GM12878 (cell line): ENCODE measurements around the gene LIMD2. TPM values are rescaled to one million over a fixed set of nuclear protein-coding genes. Genes with fewer than 3 reads are reported as not detected.

Experiments used
- ATAC-seq: fragments of 200-7000 bp; cut with Tn5 transposase; 3 replicates; pipeline ENCODE4 v1.9.1; 2020; ENCODE audit warnings: mild to moderate bottlenecking, moderate library complexity
- BruUV-seq: library from RNA; stranded (reverse); fragments of 400-500 nt; replicated peaks from 2 replicates; lab custom pipeline; 2021; lab: Mats Ljungman, UMichigan
- CTCF ChIA-PET: fragments of 300-600 bp; sonication (Branson Sonifier 250); formaldehyde crosslinking; extraction: SDS; loops from one replicate; lab custom pipeline; 2021; ENCODE audit warnings: inconsistent platforms; lab: Yijun Ruan, JAX
- POLR2A ChIA-PET: fragments of 350-600 bp; formaldehyde crosslinking; extraction: SDS; loops from one replicate; lab custom pipeline; 2021; ENCODE audit warnings: inconsistent platforms; lab: Charles Lee
- RAD21 ChIA-PET: fragments of 300-600 bp; sonication (Branson Sonifier 250); formaldehyde crosslinking; loops from one replicate; lab custom pipeline; 2023; ENCODE audit warnings: antibody characterized with exemption; ENCODE audit not compliant: unreplicated experiment; lab: Charles Lee
- SMC1A ChIA-PET: fragments of 300-600 bp; sonication (Branson Sonifier 250); formaldehyde crosslinking; loops from one replicate; lab custom pipeline; 2023; ENCODE audit not compliant: unreplicated experiment, uncharacterized antibody; lab: Charles Lee
- DNase-seq: peaks from one replicate; pipeline ENCODE4 v3.0.0-alpha.2; 2011; ENCODE audit warnings: low read depth, low spot score
- FAIRE-seq: peaks from 3 replicates; lab custom pipeline; 2011; peaks lifted over from hg19 to GRCh38; lab: Jason Lieb, UNC
- H2AFZ ChIP-seq: 2 replicates; pipeline ENCODE4 v1.6.0; 2011; ENCODE audit warnings: low read depth, low read length, control low read depth; ENCODE audit not compliant: control insufficient read depth
- H3K27ac ChIP-seq: 2 replicates; pipeline ENCODE4 v1.5.1; 2011; ENCODE audit warnings: control low read depth; ENCODE audit not compliant: control insufficient read depth, insufficient read depth
- H3K27me3 ChIP-seq, 2 experiments: replicated peaks in 1 of 2; 2 replicates each; pipeline versions ENCODE4 v1.6.0 to v1.6.1; 2011; ENCODE audit warnings: low read length in 1 of 2; ENCODE audit not compliant: control insufficient read depth in 2 of 2, insufficient read depth in 2 of 2
- H3K36me3 ChIP-seq, 2 experiments: 2 replicates each; pipeline ENCODE4 v1.5.1; 2011; ENCODE audit warnings: low read length in 1 of 2; ENCODE audit not compliant: control insufficient read depth in 2 of 2, insufficient read depth in 2 of 2
- H3K4me1 ChIP-seq: 2 replicates; pipeline ENCODE4 v1.6.1; 2011; ENCODE audit warnings: mild to moderate bottlenecking, low read length, moderate library complexity, mixed read lengths; ENCODE audit not compliant: control insufficient read depth, insufficient read depth
- H3K4me2 ChIP-seq: 2 replicates; pipeline ENCODE4 v1.6.0; 2011; ENCODE audit warnings: control low read depth; ENCODE audit not compliant: control insufficient read depth, insufficient read depth
- H3K4me3 ChIP-seq: fragments of 200-600 bp; sonication (generic); 2 replicates; pipeline ENCODE4 v1.5.1; 2016
- H3K79me2 ChIP-seq: 2 replicates; pipeline ENCODE4 v1.6.0; 2011; ENCODE audit warnings: low read length; ENCODE audit not compliant: control insufficient read depth, insufficient read depth
- H3K9ac ChIP-seq: 2 replicates; pipeline ENCODE4 v1.8.0; 2011; ENCODE audit warnings: low read length, control low read depth, mixed read lengths; ENCODE audit not compliant: control insufficient read depth, insufficient read depth
- H3K9me3 ChIP-seq: replicated peaks from 3 replicates; pipeline ENCODE4 v1.5.1; 2011; ENCODE audit warnings: mild to moderate bottlenecking, low read length; ENCODE audit not compliant: control insufficient read depth, insufficient read depth
- H4K20me1 ChIP-seq: 2 replicates; pipeline ENCODE4 v1.6.0; 2011; ENCODE audit not compliant: control insufficient read depth, insufficient read depth
- MXI1 ChIP-seq: fragments of 150-350 bp; IDR thresholded peaks from 2 replicates; pipeline ENCODE4 v1.6.1; 2011; ENCODE audit warnings: low read depth, mild to moderate bottlenecking, inconsistent platforms, low read length, improper control_type of control experiment
- RFX5 ChIP-seq: IDR thresholded peaks from 2 replicates; pipeline ENCODE4 v1.6.1; 2011; ENCODE audit warnings: low read depth, low read length, improper control_type of control experiment
- TCF3 ChIP-seq: IDR thresholded peaks from 2 replicates; pipeline ENCODE4 v1.6.1; 2012; ENCODE audit warnings: low read depth, mild to moderate bottlenecking, low read length, borderline replicate concordance; ENCODE audit not compliant: insufficient read depth
- YBX1 ChIP-seq: fragments of 450-650 bp; IDR thresholded peaks from 2 replicates; pipeline ENCODE4 v1.6.1; 2016; ENCODE audit warnings: antibody characterized with exemption
- ZBED1 ChIP-seq: IDR thresholded peaks from 2 replicates; pipeline ENCODE4 v1.6.1; 2016; ENCODE audit warnings: borderline replicate concordance
- WGBS: methylation state at CpG from one replicate; pipeline ENCODE4 v1.1.6; 2016; ENCODE audit warnings: low lambda C conversion rate; ENCODE audit not compliant: insufficient replicate concordance, insufficient coverage; ENCODE audit errors: missing lambda C conversion rate; 5-methylcytosine and 5-hydroxymethylcytosine counted together
- in situ Hi-C: fragments of 300-500 bp; cut with MboI; formaldehyde crosslinking; loops from 9 replicates; pipeline ENCODE4 v1.14.3; 2018; ENCODE audit warnings: mixed read lengths
- intact Hi-C: fragments of 100-400 bp; cut with micrococcal nuclease; formaldehyde crosslinking; loops from one replicate; pipeline ENCODE4 v1.14.2; 2022; ENCODE audit not compliant: unreplicated experiment
- polyA plus RNA-seq, 11 experiments: library from polyadenylated mRNA; depleted of rRNA in 4 of 11; unstranded in 6 of 11; stranded (reverse) in 5 of 11; fragments of >200 nt; fragmentation: Nextera tagmentation in 4 of 11; fragmentation: Illumina TruSeq in 1 of 11; extraction: Ambion mirVana in 4 of 11; extraction: Trizol in 1 of 11; gene quantifications; 1 replicate in 1 of 11; 2 replicates in 10 of 11; pipeline versions ENCODE4 v1.2.1 to v1.2.3, GENCODE V29; 2011 to 2016; ENCODE audit warnings: inconsistent platforms in 2 of 11, missing spikeins in 2 of 11, low read depth in 1 of 11
- total RNA-seq, 4 experiments: library from RNA; depleted of rRNA in 3 of 4; stranded (reverse); fragments of >200 nt in 3 of 4; fragmentation: Illumina TruSeq in 1 of 4; extraction: Trizol in 1 of 4; gene quantifications; 2 replicates each; pipeline versions ENCODE4 v1.2.1 to v1.2.3, GENCODE V29; 2013 to 2021
- TF ChIP-seq, protein P1 (sequence below): fragments of 150-350 bp; IDR thresholded peaks from 2 replicates; pipeline ENCODE4 v1.6.1; 2016; ENCODE audit warnings: low read depth, low read length
- TF ChIP-seq, protein P2 (sequence below): fragments of 450-650 bp; IDR thresholded peaks from 2 replicates; pipeline ENCODE4 v1.6.1; 2017; ENCODE audit warnings: mild to moderate bottlenecking

LIMD2 gene
- total and polyA plus RNA-seq, 10 of the 15 experiments (the other 5 are each of a cell fraction or from before 2014, with no cell fraction given), result 1.1 to 339 (median 181) TPM

DNA sequence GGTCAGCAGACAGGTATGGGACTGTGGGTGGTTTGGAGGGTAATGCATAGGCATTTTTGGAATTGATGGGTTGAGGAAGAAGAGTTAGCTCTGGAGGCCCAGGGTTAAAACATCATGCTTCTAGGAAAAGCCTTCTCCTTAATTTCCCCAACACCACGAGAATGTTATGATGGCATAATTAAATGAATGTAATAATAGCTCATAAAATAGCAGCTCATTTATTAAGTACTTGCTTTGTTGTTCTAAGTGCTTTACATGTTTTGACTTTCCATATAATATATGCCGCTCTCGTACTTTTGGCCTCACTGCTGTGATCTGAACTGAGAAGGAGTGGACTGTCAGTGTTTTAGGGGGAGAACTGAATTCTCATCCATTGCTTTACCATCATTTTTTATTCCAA lies 14.3 kb downstream of the LIMD2 start (continued):
- TF ChIP-seq, protein P1, sequence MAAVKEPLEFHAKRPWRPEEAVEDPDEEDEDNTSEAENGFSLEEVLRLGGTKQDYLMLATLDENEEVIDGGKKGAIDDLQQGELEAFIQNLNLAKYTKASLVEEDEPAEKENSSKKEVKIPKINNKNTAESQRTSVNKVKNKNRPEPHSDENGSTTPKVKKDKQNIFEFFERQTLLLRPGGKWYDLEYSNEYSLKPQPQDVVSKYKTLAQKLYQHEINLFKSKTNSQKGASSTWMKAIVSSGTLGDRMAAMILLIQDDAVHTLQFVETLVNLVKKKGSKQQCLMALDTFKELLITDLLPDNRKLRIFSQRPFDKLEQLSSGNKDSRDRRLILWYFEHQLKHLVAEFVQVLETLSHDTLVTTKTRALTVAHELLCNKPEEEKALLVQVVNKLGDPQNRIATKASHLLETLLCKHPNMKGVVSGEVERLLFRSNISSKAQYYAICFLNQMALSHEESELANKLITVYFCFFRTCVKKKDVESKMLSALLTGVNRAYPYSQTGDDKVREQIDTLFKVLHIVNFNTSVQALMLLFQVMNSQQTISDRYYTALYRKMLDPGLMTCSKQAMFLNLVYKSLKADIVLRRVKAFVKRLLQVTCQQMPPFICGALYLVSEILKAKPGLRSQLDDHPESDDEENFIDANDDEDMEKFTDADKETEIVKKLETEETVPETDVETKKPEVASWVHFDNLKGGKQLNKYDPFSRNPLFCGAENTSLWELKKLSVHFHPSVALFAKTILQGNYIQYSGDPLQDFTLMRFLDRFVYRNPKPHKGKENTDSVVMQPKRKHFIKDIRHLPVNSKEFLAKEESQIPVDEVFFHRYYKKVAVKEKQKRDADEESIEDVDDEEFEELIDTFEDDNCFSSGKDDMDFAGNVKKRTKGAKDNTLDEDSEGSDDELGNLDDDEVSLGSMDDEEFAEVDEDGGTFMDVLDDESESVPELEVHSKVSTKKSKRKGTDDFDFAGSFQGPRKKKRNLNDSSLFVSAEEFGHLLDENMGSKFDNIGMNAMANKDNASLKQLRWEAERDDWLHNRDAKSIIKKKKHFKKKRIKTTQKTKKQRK, result no peak
- TF ChIP-seq ZBED1 (no peak), YBX1 (no peak)

DNA sequence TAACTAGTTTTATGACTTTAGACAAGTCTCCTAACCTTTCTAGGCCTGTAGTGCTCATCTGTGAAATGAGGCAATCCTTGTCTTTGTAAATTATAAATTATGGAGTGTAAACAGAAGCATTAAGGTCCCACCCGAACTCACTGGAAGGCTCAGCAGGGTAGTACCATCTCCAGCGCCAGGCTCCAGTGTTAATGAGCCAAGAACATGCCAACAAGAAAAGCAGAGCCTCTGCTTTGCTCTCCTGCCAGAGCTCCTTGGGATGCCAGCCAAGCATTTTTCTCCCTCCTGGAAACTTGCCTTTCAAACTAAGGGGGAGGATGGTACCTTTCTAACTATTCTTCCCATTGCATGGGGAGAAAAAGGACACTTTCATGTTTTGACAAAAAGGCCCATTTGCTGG lies 14.9 kb downstream of the LIMD2 start:
- H3K4me2 ChIP-seq, result no peak overlapping the region
- in situ Hi-C loops, result no loop called here
- no peak overlapping the region for H3K27ac ChIP-seq
- ChIA-PET RAD21 (interaction anchor here (1.1 kb wide), 1 partner anchor 60 kb away, joined by 3 read pairs; no protein-coding TSS in a partner anchor), CTCF (interaction anchor here (0.9 to 2.7 kb wide), 2 partner anchors 12 to 26 kb away, joined by 3 to 6 read pairs; no protein-coding TSS in a partner anchor), POLR2A (interaction anchor here (0.8 kb wide), 1 partner anchor 9 kb away, joined by 3 read pairs; no protein-coding TSS in a partner anchor), SMC1A (interaction anchor here (1.1 to 1.5 kb wide), 3 partner anchors 8 to 63 kb away, joined by 5 to 9 read pairs (median 5); partner anchors contain the start of gene MAP3K3)
- FAIRE-seq, result no peak
- no peaks in the 10 kb centered on the region for H3K9me3 ChIP-seq
- BruUV-seq, result no TSS peak
- TF ChIP-seq RFX5 (no peak), TCF3 (no peak), MXI1 (no peak)
- TF ChIP-seq, protein P2, sequence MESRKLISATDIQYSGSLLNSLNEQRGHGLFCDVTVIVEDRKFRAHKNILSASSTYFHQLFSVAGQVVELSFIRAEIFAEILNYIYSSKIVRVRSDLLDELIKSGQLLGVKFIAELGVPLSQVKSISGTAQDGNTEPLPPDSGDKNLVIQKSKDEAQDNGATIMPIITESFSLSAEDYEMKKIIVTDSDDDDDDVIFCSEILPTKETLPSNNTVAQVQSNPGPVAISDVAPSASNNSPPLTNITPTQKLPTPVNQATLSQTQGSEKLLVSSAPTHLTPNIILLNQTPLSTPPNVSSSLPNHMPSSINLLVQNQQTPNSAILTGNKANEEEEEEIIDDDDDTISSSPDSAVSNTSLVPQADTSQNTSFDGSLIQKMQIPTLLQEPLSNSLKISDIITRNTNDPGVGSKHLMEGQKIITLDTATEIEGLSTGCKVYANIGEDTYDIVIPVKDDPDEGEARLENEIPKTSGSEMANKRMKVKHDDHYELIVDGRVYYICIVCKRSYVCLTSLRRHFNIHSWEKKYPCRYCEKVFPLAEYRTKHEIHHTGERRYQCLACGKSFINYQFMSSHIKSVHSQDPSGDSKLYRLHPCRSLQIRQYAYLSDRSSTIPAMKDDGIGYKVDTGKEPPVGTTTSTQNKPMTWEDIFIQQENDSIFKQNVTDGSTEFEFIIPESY, result no peak
- H3K27me3 ChIP-seq, result no peaks in the 10 kb centered on the region
- H3K4me3 ChIP-seq, result no peak overlapping the region
- no peak overlapping the region for H3K9ac ChIP-seq
- H3K36me3 ChIP-seq, result peaks cover 6 to 8% of the 10 kb centered on the region in 2 experiments
- no peaks in the 10 kb centered on the region for H4K20me1 ChIP-seq
- intact Hi-C loops, result no loop called here
- H2AFZ ChIP-seq, result no peak overlapping the region
- ATAC-seq, result no peak
- H3K4me1 ChIP-seq, result no peaks in the 10 kb centered on the region
- 97% methylated on average over 2 of the region's 2 CpGs for WGBS
- DNase-seq, result no peak
- H3K79me2 ChIP-seq, result no peaks in the 10 kb centered on the region
